ENCODE measurements around the gene KSR1.

GRCh38 chr17:27506348-27507218 is 50.3 kb downstream of the KSR1 start:
- TF ChIP-seq CTCF (IDR thresholded peaks at IDR 0.05 in 2 of 3, conservative IDR thresholded peaks at IDR 0.05 in 1 of 3; ENCODE audit: insufficient read depth in 2 of 3, low read depth in 1 of 3, low read length in 3 of 3) (no peak), TCFL5 (CRISPR knock-in tag; conservative IDR thresholded peaks at IDR 0.05) (no peak), PBX2 (CRISPR knock-in tag; IDR thresholded peaks at IDR 0.05; ENCODE audit: low read depth) (no peak), PBX2 (tag; conservative IDR thresholded peaks at IDR 0.05; ENCODE audit: low read depth) (no peak), EP300 (IDR thresholded peaks at IDR 0.05; ENCODE audit: low read length) (no peak), SMC3 (conservative IDR thresholded peaks at IDR 0.05; ENCODE audit: insufficient read depth, low read depth, low read length) (no peak), PRPF4 (IDR thresholded peaks at IDR 0.05; ENCODE audit: insufficient read depth, low read depth, low read length, poor library complexity, severe bottlenecking) (no peak), FOXM1 (IDR thresholded peaks at IDR 0.05; ENCODE audit: low read depth) (no peak), FOXM1 (CRISPR knock-in tag; IDR thresholded peaks at IDR 0.05; ENCODE audit: low read depth) (no peak), MAZ (CRISPR knock-in tag; conservative IDR thresholded peaks at IDR 0.05 in 1 of 2, IDR thresholded peaks at IDR 0.05 in 1 of 2) (no peak), BRCA1 (IDR thresholded peaks at IDR 0.05) (no peak), BRCA1 (CRISPR knock-in tag; IDR thresholded peaks at IDR 0.05) (no peak), CBX8 (IDR thresholded peaks at IDR 0.05; ENCODE audit: borderline replicate concordance, extremely low read depth, low read depth, low read length, poor library complexity, severe bottlenecking) (no peak), SIX5 (IDR thresholded peaks at IDR 0.05; ENCODE audit: borderline replicate concordance in 1 of 2, insufficient read depth in 1 of 2, low read depth in 1 of 2, low read length in 2 of 2) (no peak), USF2 (CRISPR knock-in tag; IDR thresholded peaks at IDR 0.05) (no peak), GTF2F1 (IDR thresholded peaks at IDR 0.05; ENCODE audit: low read depth, low read length) (no peak), BDP1 (IDR thresholded peaks at IDR 0.05; ENCODE audit: insufficient read depth, insufficient read length) (no peak)
